GM13977 (cell line): ENCODE data around the gene NTSR1.

Experiments
- DNase-seq: peaks from one replicate; pipeline ENCODE4 v3.0.0; 2012; ENCODE audit warnings: low spot score
- in situ Hi-C: fragments of 300-500 bp; cut with MboI; formaldehyde crosslinking; loops from one replicate; pipeline ENCODE4 v1.12.0; 2022; ENCODE audit warnings: low sequenced_read_pairs, low pct_unique_long_range_greater_than_20kb, mixed read lengths, inconsistent platforms; ENCODE audit not compliant: unreplicated experiment
- TF ChIP-seq, protein P1 (sequence below): IDR thresholded peaks from 2 replicates; pipeline ENCODE4 v1.5.1; 2012; ENCODE audit warnings: mild to moderate bottlenecking, control low read depth; ENCODE audit not compliant: insufficient read depth; ENCODE audit errors: extremely low read depth, missing control alignments

Gene NTSR1

DNA sequence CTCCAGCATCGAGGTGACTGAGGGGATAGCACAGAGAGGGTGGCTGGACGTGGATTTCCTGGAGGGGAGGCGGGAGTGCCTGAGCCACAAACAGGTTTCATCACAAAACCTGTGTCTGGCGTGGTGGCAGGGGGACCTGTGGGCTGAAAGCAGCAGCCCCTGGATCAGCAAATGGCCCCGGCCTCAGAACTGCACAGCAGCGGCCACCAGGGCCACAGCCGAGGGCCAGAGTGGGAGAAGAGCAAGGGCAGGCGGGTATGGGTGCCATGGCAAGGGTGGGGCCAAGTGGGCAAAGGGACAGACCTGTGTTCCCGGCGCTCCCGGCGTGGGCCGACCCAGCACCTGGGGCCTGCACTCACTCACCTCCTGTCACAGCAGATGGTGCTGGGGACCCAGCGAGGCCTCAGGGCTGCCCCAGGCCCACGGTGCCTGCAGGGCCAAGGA lies 19.0 kb downstream of the NTSR1 start:
- TF ChIP-seq, protein P1, sequence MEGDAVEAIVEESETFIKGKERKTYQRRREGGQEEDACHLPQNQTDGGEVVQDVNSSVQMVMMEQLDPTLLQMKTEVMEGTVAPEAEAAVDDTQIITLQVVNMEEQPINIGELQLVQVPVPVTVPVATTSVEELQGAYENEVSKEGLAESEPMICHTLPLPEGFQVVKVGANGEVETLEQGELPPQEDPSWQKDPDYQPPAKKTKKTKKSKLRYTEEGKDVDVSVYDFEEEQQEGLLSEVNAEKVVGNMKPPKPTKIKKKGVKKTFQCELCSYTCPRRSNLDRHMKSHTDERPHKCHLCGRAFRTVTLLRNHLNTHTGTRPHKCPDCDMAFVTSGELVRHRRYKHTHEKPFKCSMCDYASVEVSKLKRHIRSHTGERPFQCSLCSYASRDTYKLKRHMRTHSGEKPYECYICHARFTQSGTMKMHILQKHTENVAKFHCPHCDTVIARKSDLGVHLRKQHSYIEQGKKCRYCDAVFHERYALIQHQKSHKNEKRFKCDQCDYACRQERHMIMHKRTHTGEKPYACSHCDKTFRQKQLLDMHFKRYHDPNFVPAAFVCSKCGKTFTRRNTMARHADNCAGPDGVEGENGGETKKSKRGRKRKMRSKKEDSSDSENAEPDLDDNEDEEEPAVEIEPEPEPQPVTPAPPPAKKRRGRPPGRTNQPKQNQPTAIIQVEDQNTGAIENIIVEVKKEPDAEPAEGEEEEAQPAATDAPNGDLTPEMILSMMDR = no peak
- in situ Hi-C loops = no loop called here
- no peak for DNase-seq

DNA sequence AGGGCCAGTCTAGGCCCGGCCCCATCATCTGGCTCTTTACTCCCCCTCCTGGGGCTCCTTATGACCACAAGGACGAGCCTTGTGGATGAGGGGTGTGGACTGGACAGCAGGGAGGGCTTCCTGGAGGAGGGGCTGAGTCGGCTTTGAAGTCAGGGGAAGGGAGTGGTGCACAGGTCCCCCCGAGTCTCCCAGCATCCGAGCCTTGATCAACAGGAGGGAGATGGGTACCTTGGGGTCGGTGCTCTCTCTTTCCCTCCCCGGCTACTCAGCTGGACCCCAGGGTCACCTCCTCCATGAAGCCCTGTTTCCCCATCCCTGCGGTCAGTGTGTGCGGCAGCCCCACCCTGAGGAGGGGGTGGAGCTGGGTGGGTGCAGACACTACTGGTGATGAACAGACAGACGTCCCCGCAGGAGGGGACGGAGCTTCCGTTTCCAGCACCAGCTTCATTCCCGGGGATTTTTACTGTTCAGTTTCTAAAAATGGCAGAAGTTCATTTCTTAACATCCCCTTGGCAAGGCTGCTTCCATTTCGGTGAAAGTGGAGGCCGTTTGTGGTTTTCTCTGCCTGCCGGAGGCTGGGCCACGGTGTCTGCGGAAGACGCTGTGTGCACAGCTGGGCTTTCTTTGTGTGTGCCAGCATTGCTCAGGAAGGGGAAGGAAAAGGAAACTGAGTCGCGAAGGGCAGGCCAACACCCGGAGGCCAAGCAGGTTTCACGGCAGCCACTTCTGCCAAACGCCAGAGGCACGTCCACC lies 19.6 kb downstream of the NTSR1 start:
- DNase-seq = no peak
- in situ Hi-C loops = no loop called here
- TF ChIP-seq, protein P1 = no peak

DNA sequence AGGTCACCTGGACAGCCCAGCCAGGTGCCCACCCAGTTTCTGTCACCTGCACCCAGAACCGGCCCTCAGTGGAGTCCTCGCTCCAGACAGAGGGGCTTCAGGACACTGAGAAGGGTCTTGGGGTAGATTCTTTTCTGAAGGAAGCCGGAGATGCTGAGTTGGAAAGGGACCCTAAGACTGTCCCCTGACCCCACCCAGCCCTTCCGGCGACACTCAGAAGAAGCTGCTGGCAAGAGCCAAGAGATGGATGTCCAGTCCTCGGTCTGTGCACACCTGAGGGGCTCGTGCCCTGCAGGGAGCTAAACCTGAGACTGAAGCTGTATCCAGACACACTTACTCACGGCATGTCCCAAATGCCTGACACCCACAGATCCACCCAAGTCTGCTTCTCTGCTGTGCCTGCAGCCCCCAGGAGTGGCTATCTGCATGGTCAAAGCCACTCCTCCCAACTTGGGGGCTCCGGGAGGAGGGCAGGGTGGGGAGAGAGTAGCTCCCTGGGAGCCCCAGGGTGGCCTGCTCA lies 20.2 kb downstream of the NTSR1 start:
- in situ Hi-C loops = no loop called here
- no peak for DNase-seq
- TF ChIP-seq, protein P1 = no peak

DNA sequence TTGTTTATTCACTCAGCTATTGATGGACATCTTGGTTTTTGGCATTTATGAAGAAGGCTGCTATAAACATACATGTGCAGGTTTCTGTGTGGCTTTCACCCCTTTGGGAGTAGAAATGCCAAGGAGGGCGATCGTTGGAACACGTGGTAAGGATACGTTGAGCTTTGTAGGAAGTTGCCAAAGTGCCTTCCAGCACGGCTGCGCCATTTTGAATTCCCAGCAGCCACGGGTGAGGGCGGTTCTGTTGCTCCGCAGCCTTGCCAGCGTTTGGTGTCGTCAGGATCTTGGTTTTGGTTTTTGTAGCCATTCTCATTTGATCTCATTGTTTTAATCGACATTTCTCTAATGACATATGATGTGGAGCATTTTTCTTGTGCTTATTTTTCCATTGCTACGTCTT lies 21.8 kb downstream of the NTSR1 start:
- TF ChIP-seq, protein P1 = no peak
- in situ Hi-C loops = no loop called here
- DNase-seq = no peak

DNA sequence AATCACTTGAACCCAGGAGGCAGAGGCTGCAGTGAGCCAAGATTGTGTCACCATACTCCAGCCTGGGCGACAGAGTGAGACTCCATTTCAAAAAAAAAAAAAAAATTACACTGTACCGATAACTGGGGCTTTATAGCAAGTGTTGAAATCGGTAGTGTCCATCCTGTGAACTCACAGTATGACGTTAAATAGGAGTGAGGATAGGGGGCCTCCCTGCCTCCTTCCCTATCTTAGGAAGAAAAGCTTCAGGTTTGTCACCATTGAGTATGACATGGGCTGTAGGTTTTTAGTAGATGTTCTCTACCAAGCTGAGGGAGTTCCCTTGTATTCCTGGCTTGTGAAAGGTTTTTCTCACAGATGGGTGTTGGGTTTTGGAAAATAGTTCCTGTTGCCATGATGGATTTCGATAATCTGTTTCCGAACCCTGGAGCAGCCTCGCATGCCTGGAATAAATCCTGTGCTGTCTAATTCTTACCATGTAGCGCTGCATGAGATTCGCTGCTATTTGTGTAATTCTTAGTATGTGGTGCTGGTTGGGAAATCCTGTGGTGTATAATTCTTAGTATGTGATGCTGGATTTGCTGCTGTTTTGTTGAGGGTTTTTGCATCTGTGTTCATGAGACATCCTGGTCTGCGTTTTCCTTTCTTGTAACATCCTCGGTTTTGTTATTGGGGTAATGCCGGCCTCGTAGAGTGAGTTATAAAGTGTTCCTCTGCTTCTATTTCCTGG lies 23.6 kb downstream of the NTSR1 start:
- in situ Hi-C loops = no loop called here
- no peak for DNase-seq
- TF ChIP-seq, protein P1 = no peak

DNA sequence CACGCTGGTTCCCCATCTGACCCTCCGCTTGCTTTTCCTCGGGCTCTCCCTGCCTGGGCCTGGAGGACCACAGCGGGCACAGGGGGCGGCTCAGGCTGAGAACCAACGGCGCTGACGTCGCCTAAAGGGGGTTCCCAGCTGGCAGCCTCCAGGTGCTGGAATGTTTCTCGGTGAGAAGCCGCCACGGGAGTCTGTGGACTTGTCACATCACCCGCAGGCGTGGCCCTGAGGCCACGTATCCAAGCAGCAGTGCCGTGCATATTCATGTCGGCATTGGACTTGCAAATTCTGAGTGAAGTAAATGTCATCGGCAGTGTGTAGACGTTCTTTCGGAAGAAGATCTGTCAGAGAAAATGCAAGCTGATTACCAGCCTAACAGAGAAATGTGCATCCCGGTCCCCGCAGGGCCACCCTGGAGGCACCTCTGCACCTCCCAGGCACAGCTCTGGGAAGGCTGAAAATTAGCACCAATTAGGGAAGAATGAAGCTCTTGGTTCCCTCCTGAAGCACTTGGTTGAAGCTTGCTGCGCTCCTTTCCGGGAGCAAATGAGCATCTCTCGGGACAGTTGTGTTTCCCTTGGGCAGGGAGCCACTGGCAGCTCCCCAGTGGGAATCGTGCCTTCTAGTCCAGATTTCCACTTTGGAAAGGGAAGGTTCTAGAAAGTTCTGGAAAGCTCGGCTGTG lies 24.3 kb downstream of the NTSR1 start:
- no peak for DNase-seq
- TF ChIP-seq, protein P1 = no peak
- in situ Hi-C loops = no loop called here
